Measurements from ENCODE around the gene SELENON. TPM values are rescaled to one million over a fixed set of nuclear protein-coding genes. Genes with fewer than 3 reads are reported as not detected.
A peak's percentile ranks its signal among the peaks of the same experiment; 100 is the strongest.

The SELENON gene
- total and polyA plus RNA-seq, 4 donors: 35.9 to 88.8 (median 48.3) TPM

- no peaks in the 10 kb centered on the region for H3K9me3 ChIP-seq (ENCODE audit: control insufficient read depth in 4 of 4, insufficient read depth in 3 of 4, low read length in 3 of 4)
- ATAC-seq (ENCODE audit: insufficient read depth, low FRiP score) (no peak), DNase-seq (no peak)
- no peak overlapping the region for H3K4me3 ChIP-seq
- peak overlapping the region in 1 of 2 donors; percentile 37 for H3K27ac ChIP-seq (ENCODE audit: low read depth in 1 of 2, low read length in 1 of 2)
- H3K9ac ChIP-seq (ENCODE audit: insufficient read depth in 1 of 2, low read length in 2 of 2): peak overlapping the region; percentile 1 to 59
- 64 to 76% methylated on average over 5 of the region's 5 CpGs for WGBS, 2 donors
- peaks cover 6 to 35% (median 21%) of the 10 kb centered on the region in 5 donors for H3K4me1 ChIP-seq (ENCODE audit: control insufficient read depth in 5 of 5, insufficient read depth in 5 of 5, low read length in 5 of 5)
- peaks cover 0 to 14% (median 9%) of the 10 kb centered on the region in 4 donors for H3K36me3 ChIP-seq (ENCODE audit: control insufficient read depth in 4 of 4, insufficient read depth in 4 of 4, low read length in 4 of 4)
- no peak for TF ChIP-seq CTCF (IDR thresholded peaks at IDR 0.05; ENCODE audit: control extremely low read depth, extremely low read depth)
- no peaks in the 10 kb centered on the region for H3K27me3 ChIP-seq (ENCODE audit: control insufficient read depth in 3 of 3, insufficient read depth in 3 of 3, low read length in 2 of 3)
These were observed 21.7 kb downstream of the SELENON start for GRCh38 chr1:25821630-25822091.

- Histone ChIP-seq H3K4me3 (no peak overlapping the region), H3K27me3 (ENCODE audit: control insufficient read depth in 3 of 3, insufficient read depth in 3 of 3, low read length in 2 of 3) (no peaks in the 10 kb centered on the region), H3K9ac (ENCODE audit: insufficient read depth in 1 of 2, low read length in 2 of 2) (no peak overlapping the region), H3K27ac (ENCODE audit: low read depth in 1 of 2, low read length in 1 of 2) (no peak overlapping the region), H3K9me3 (ENCODE audit: control insufficient read depth in 4 of 4, insufficient read depth in 3 of 4, low read length in 3 of 4) (no peaks in the 10 kb centered on the region), H3K4me1 (ENCODE audit: control insufficient read depth in 5 of 5, insufficient read depth in 5 of 5, low read length in 5 of 5) (peaks cover 6 to 18% (median 13%) of the 10 kb centered on the region in 5 donors), H3K36me3 (ENCODE audit: control insufficient read depth in 4 of 4, insufficient read depth in 4 of 4, low read length in 4 of 4) (peaks cover 28 to 43% (median 33%) of the 10 kb centered on the region in 4 donors)
- no peak for DNase-seq
- TF ChIP-seq CTCF (IDR thresholded peaks at IDR 0.05; ENCODE audit: control extremely low read depth, extremely low read depth): no peak
- no peak for ATAC-seq (ENCODE audit: insufficient read depth, low FRiP score)
- 90 to 96% methylated on average over 2 of the region's 2 CpGs for WGBS, 2 donors
These were observed 25.6 kb downstream of the SELENON start for GRCh38 chr1:25825605-25826004.

- Histone ChIP-seq H3K4me1 (ENCODE audit: control insufficient read depth in 5 of 5, insufficient read depth in 5 of 5, low read length in 5 of 5) (peaks cover 1 to 8% (median 4%) of the 10 kb centered on the region in 5 donors), H3K27me3 (ENCODE audit: control insufficient read depth in 3 of 3, insufficient read depth in 3 of 3, low read length in 2 of 3) (no peaks in the 10 kb centered on the region), H3K36me3 (ENCODE audit: control insufficient read depth in 4 of 4, insufficient read depth in 4 of 4, low read length in 4 of 4) (peaks cover 37 to 48% (median 38%) of the 10 kb centered on the region in 4 donors), H3K9ac (ENCODE audit: insufficient read depth in 1 of 2, low read length in 2 of 2) (no peak overlapping the region), H3K27ac (ENCODE audit: low read depth in 1 of 2, low read length in 1 of 2) (no peak overlapping the region), H3K9me3 (ENCODE audit: control insufficient read depth in 4 of 4, insufficient read depth in 3 of 4, low read length in 3 of 4) (no peaks in the 10 kb centered on the region), H3K4me3 (no peak overlapping the region)
- no peak for TF ChIP-seq CTCF (IDR thresholded peaks at IDR 0.05; ENCODE audit: control extremely low read depth, extremely low read depth)
- WGBS, 2 donors: 96 to 97% methylated on average over 10 of the region's 10 CpGs
- ATAC-seq (ENCODE audit: insufficient read depth, low FRiP score): no peak
- no peak for DNase-seq
These were observed 26.6 kb downstream of the SELENON start for GRCh38 chr1:25826571-25826970.

GRCh38 chr1:25828491-25828890, 28.5 kb downstream of the SELENON start:
- Histone ChIP-seq H3K4me3 (no peak overlapping the region), H3K4me1 (ENCODE audit: control insufficient read depth in 5 of 5, insufficient read depth in 5 of 5, low read length in 5 of 5) (peaks cover 0 to 2% (median 0%) of the 10 kb centered on the region in 5 donors), H3K27ac (ENCODE audit: low read depth in 1 of 2, low read length in 1 of 2) (no peak overlapping the region), H3K9me3 (ENCODE audit: control insufficient read depth in 4 of 4, insufficient read depth in 3 of 4, low read length in 3 of 4) (no peaks in the 10 kb centered on the region), H3K9ac (ENCODE audit: insufficient read depth in 1 of 2, low read length in 2 of 2) (no peak overlapping the region), H3K27me3 (ENCODE audit: control insufficient read depth in 3 of 3, insufficient read depth in 3 of 3, low read length in 2 of 3) (no peaks in the 10 kb centered on the region), H3K36me3 (ENCODE audit: control insufficient read depth in 4 of 4, insufficient read depth in 4 of 4, low read length in 4 of 4) (peaks cover 46 to 60% (median 53%) of the 10 kb centered on the region in 4 donors)
- no peak for ATAC-seq (ENCODE audit: insufficient read depth, low FRiP score)
- no peak for TF ChIP-seq CTCF (IDR thresholded peaks at IDR 0.05; ENCODE audit: control extremely low read depth, extremely low read depth)
- WGBS, 2 donors: 64 to 67% methylated on average over 3 of the region's 3 CpGs
- no peak for DNase-seq
